Omental fat pad (tissue), 4 donors: ENCODE data around the gene SIK3. TPM values are rescaled to one million over a fixed set of nuclear protein-coding genes. Genes with fewer than 3 reads are reported as not detected.
"Not testable (repeated sequence)": the region's sequence is repeated elsewhere in the genome, so short reads cannot be mapped to it uniquely, and the experiment has no call there.

ENCODE experiments used
- ATAC-seq: fragments of 150-250 bp; one replicate; pipeline ENCODE4 v1.9.1; 2016; ENCODE audit warnings: mild to moderate bottlenecking, moderate library complexity; ENCODE audit not compliant: low FRiP score
- DNase-seq: peaks from one replicate; pipeline ENCODE4 v3.0.0-alpha.2; 2019; ENCODE audit warnings: low spot score
- CTCF ChIP-seq, 3 donors: fragments of 450-650 bp; IDR thresholded peaks; one replicate each; pipeline ENCODE4 v1.5.1; 2016 to 2017; ENCODE audit warnings: antibody characterized with exemption in 3 of 3, mild to moderate bottlenecking in 3 of 3, moderate library complexity in 2 of 3
- total RNA-seq, 4 donors: library from RNA; depleted of rRNA; stranded (reverse); fragments of >200 nt; gene quantifications; one replicate each; pipeline ENCODE4 v1.1.0, GENCODE V29; 2016

The SIK3 gene
- total RNA-seq, 4 donors from 2014 or later, result 31.2 to 54.6 (median 50.2) TPM

GRCh38 chr11:117055469-117055868 lies 42.8 kb downstream of the SIK3 start:
- no peak for ATAC-seq
- no peak for DNase-seq
- no peak for TF ChIP-seq CTCF (IDR thresholded peaks at IDR 0.05)

GRCh38 chr11:117054382-117054781 lies 43.8 kb downstream of the SIK3 start:
- DNase-seq, result no peak
- no peak for ATAC-seq
- no peak for TF ChIP-seq CTCF (IDR thresholded peaks at IDR 0.05)

GRCh38 chr11:117052196-117053149 lies 45.8 kb downstream of the SIK3 start:
- DNase-seq (no peak), ATAC-seq (no peak)
- no peak for TF ChIP-seq CTCF (IDR thresholded peaks at IDR 0.05)

- not testable (repeated sequence) for ATAC-seq, DNase-seq
Observed at GRCh38 chr11:117050121-117050520, 48.1 kb downstream of the SIK3 start.

- ATAC-seq, DNase-seq: not testable (repeated sequence)
Observed at GRCh38 chr11:117046627-117047026, 51.6 kb downstream of the SIK3 start.

- TF ChIP-seq CTCF (IDR thresholded peaks at IDR 0.05), result no peak
- DNase-seq (no peak), ATAC-seq (no peak)
Observed at GRCh38 chr11:117045956-117046355, 52.3 kb downstream of the SIK3 start.

- no peak for TF ChIP-seq CTCF (IDR thresholded peaks at IDR 0.05)
- DNase-seq, result no peak
- no peak for ATAC-seq
Observed at GRCh38 chr11:117045196-117045595, 53.0 kb downstream of the SIK3 start.
